Measurements from ENCODE around the gene STON1.
"Not testable (repeated sequence)": the region's sequence is repeated elsewhere in the genome, so short reads cannot be mapped to it uniquely, and the experiment has no call there.

Gene STON1

GRCh38 chr2:48529676-48530032, 300 bp upstream of the STON1 start:
- DNase-seq: no peak

- peak in 1 of 2 experiments; percentile 7 for DNase-seq
Measured at GRCh38 chr2:48531141-48531648, 1.2 kb downstream of the STON1 start.

GRCh38 chr2:48532174-48532573, 2.2 kb downstream of the STON1 start:
- no peak for DNase-seq

- no peak for DNase-seq
Measured at GRCh38 chr2:48532824-48533223, 2.9 kb downstream of the STON1 start.

GRCh38 chr2:48534781-48535180, 4.8 kb downstream of the STON1 start:
- no peak for DNase-seq

GRCh38 chr2:48540237-48540935, 10.4 kb downstream of the STON1 start:
- no peak for DNase-seq

- DNase-seq: no peak
Measured at GRCh38 chr2:48541666-48542389, 11.9 kb downstream of the STON1 start.

- DNase-seq: no peak
Measured at GRCh38 chr2:48543895-48544294, 13.9 kb downstream of the STON1 start.

GRCh38 chr2:48545244-48545643, 15.3 kb downstream of the STON1 start:
- DNase-seq: no peak

- no peak for DNase-seq
Measured at GRCh38 chr2:48548840-48549239, 18.9 kb downstream of the STON1 start.

GRCh38 chr2:48549972-48550371, 20.0 kb downstream of the STON1 start:
- DNase-seq: no peak

GRCh38 chr2:48551548-48551947, 21.6 kb downstream of the STON1 start:
- DNase-seq: no peak

- not testable (repeated sequence) for DNase-seq
Measured at GRCh38 chr2:48555071-48555470, 25.1 kb downstream of the STON1 start.

- DNase-seq: no peak
Measured at GRCh38 chr2:48558456-48558855, 28.5 kb downstream of the STON1 start.

- DNase-seq: no peak
Measured at GRCh38 chr2:48560546-48561209, 30.7 kb downstream of the STON1 start.

GRCh38 chr2:48562281-48562680, 32.3 kb downstream of the STON1 start:
- no peak for DNase-seq

GRCh38 chr2:48566592-48567310, 36.8 kb downstream of the STON1 start:
- no peak for DNase-seq

GRCh38 chr2:48567671-48568070, 37.7 kb downstream of the STON1 start:
- no peak for DNase-seq

GRCh38 chr2:48568547-48568946, 38.6 kb downstream of the STON1 start:
- DNase-seq: peak; percentile 30 to 33

- DNase-seq: no peak
Measured at GRCh38 chr2:48569433-48569832, 39.5 kb downstream of the STON1 start.

- DNase-seq: no peak
Measured at GRCh38 chr2:48572816-48573215, 42.9 kb downstream of the STON1 start.

- DNase-seq: peak in 1 of 2 experiments; percentile 7
Measured at GRCh38 chr2:48574353-48575287, 44.7 kb downstream of the STON1 start.
